Measurements from ENCODE around the gene ERO1B.

DNA sequence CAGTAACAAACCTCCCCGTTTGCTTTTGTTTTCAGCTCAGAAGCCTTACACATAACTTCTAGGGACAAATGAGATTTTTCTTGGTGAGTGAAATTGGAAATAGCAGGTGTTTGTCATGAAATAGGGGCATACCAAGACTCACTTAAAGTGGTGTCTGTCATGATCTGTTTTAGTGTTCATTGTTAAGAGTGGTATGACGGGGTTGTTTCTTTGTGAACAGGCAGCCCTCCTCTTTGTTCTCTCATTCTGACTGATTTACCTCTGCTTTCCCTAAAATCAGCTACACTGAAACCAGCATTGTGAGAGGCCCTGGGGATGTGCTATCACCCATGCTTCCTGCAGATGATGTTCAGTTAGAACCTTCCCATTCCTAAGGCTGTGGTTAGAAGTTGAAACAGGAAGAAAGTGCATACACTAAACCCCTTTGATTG lies 2.5 kb upstream of the ERO1B start:
- TF ChIP-seq, protein P1, sequence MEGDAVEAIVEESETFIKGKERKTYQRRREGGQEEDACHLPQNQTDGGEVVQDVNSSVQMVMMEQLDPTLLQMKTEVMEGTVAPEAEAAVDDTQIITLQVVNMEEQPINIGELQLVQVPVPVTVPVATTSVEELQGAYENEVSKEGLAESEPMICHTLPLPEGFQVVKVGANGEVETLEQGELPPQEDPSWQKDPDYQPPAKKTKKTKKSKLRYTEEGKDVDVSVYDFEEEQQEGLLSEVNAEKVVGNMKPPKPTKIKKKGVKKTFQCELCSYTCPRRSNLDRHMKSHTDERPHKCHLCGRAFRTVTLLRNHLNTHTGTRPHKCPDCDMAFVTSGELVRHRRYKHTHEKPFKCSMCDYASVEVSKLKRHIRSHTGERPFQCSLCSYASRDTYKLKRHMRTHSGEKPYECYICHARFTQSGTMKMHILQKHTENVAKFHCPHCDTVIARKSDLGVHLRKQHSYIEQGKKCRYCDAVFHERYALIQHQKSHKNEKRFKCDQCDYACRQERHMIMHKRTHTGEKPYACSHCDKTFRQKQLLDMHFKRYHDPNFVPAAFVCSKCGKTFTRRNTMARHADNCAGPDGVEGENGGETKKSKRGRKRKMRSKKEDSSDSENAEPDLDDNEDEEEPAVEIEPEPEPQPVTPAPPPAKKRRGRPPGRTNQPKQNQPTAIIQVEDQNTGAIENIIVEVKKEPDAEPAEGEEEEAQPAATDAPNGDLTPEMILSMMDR (IDR thresholded peaks at IDR 0.05; ENCODE audit: insufficient read depth, low read length, poor library complexity, severe bottlenecking) = no peak
- no peak for TF ChIP-seq EZH2phosphoT487 (conservative IDR thresholded peaks at IDR 0.05; ENCODE audit: low read length)
